GM21423 (cell line): ENCODE data around the gene NEUROD4.

Experiments
- ATAC-seq: cut with Tn5 transposase; IDR thresholded peaks from one replicate; pipeline ENCODE4 v1.9.1; 2021; ENCODE audit warnings: mild to moderate bottlenecking, moderate library complexity; ENCODE audit not compliant: unreplicated experiment

Gene NEUROD4

DNA sequence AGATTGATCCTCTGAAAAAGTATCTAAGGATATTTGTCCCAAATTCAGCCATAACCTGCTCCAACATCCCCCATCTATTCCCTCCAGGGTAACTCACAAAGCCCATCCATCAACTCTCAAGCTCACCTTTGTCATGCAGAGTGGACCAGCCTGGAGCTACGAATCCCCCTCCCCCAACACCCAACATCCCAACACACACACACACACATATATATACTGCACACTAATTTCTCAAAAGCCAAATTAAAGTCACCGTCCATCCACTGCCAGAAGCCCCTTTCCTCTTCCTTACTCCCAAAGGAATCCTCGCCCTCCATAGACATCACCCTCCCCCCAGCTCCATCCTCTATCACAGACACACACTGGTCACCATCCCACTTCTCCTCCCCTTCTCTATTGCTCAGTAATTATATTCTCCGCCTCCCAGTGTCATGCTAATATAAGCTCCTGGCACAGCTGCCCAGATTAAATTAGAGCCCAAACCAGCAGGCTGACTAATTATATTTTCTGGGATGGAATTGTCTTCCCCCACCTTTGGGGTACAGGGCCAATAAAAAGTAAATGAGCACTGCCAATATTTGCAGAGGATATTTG, 21.7 kb upstream of the NEUROD4 start:
- ATAC-seq = no peak

DNA sequence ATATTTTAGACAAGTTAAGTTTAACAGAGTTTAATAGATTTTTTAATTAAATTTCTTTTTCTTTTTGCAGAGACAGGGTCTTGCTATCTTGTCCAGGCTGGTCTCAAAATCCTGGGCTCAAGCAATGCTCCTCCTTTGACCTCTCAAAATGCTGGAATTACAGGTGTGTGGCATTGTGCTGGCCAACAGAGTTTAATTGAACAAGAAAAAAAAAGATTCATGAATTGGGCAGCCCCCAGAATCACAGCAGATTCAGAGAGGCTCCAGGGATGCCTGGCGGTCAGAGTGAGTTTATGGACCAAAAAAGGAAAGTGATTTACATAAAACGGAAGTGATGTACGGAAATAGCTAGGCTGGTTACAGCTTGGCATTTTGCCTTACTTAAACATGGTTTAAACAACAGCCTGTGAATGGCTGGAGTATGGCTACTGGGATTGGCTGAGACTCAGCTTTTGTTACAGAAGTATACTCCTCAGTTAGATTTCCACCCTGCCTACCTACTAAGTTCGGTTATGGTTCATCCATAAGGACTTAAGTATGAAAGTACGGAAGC, 20.7 kb upstream of the NEUROD4 start:
- no peak for ATAC-seq

- ATAC-seq = no peak
Observed at GRCh38 chr12:55001198-55001868, 18.4 kb upstream of the NEUROD4 start.

- ATAC-seq = no peak
Observed at GRCh38 chr12:55002355-55002754, 17.4 kb upstream of the NEUROD4 start.

- no peak for ATAC-seq
Observed at GRCh38 chr12:55008944-55009585, 10.7 kb upstream of the NEUROD4 start.

DNA sequence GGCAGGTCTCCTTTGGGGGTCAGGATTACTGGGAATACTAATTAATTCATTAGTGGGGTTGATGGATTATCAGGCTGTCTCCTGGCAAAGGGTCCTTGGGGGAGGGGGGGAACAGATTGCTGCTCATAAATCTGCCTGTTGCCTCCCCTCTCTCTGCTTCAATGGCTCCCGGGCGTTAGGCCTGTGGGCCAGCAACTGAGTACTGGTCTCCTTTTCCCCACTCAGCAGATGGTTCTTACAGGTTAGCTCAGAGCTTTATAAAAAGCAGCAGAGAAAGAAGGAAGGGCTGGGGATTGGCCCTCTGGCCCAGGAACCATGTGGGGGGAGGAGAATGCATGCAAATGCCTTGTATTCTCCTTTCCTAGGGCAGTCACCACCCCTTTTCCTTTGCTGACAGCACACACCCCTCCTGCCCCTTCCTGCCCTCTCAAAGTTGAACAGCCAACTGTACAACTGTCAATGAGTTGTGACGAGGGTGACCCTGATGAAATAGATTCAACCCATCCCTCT, 2.3 kb upstream of the NEUROD4 start:
- no peak for ATAC-seq

DNA sequence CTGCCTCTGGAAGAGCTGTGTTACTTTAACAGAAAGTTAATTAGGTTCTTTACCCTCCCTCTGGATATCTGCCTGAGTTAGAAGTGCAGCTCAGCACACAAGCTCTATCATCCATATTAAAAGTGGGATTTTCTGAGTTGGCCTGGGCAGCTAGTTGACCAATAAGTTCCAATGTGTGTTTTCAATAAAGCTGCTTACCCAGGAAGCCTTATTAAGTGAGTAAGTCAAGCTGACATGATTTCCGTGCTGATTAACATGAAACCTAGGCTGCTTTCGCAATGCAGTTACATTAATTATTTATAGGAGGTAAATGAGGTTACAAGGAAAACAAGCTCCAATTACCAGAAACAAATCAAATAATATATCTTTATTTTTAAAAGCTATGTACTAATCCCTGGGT, 4.8 kb downstream of the NEUROD4 start:
- no peak for ATAC-seq

- ATAC-seq = no peak
Observed at GRCh38 chr12:55025508-55025907, 5.7 kb downstream of the NEUROD4 start.

- no peak for ATAC-seq
Observed at GRCh38 chr12:55034218-55034617, 14.4 kb downstream of the NEUROD4 start.

DNA sequence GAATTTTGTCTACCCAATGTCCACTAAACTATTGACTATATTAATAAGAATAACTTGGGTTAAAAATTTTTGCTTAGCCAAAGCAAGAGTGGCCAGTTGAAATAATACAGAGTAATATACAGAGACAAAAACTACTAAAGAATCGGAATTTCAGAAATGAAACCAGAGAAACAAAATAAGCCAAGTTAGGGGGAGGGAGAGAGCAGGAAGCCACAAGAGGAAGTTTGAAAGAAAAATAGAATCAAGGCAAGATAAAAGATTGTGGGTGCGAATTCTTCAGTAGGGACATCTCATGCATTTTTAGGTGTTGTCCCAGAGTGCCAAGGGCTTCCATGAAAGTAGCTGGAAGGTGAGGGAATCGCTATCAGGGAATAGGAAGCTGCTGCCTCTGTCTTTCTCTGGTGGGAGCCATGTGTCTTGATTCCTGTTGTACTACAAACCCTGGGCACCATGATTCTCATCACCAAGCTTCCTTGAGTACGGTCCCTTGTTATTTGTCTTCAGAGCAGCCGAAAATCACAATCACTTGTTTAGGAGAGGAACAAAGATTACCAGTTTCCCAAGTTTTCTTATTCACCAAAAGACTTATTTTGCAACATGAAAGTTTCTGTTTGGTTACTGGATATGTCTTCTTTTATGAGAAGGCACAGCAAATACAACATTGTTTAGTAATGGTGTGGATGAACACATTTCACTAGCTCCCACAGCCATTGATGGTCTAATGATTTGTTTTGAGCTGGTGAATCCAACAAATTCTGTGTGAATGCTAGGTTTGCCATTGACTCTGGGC, 16.7 kb downstream of the NEUROD4 start:
- ATAC-seq = no peak

GRCh38 chr12:55037351-55037987, 17.7 kb downstream of the NEUROD4 start:
- no peak for ATAC-seq

GRCh38 chr12:55039395-55040354, 19.9 kb downstream of the NEUROD4 start:
- no peak for ATAC-seq

DNA sequence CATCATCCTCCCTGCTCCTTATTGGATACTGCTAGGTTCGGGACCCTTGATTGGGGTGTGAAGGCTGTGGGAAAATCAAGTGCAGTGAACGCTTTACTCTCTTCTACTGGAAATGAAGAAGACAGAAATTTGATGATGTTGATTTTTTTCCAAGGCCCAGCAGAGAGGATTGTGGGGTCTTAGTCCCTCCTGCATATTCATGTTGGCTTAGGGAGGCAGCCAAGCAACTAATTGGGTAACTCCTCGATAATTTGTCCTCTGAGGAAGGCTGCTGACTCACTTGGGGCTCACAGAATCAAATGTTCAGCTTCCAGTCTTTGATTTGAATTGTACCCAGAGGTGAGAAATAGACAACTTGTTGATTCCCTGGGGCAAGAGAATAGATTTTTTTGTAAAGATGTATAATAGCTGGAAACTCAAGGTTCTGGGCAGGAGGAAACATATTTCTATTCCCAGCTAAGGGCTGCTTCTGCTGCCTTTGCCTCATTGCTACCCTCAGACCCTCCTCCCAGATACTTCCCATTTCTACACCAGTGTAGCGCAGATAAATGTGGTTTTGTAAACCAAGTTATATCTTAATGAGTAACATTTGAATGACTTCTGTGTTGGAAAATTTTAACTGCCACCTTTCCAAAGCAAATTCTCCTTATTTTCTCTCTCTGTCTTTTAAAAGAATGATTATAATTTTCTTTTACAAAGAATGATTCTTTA, 21.7 kb downstream of the NEUROD4 start:
- no peak for ATAC-seq

- no peak for ATAC-seq
Observed at GRCh38 chr12:55043542-55043941, 23.8 kb downstream of the NEUROD4 start.

- ATAC-seq = no peak
Observed at GRCh38 chr12:55044135-55044534, 24.4 kb downstream of the NEUROD4 start.

DNA sequence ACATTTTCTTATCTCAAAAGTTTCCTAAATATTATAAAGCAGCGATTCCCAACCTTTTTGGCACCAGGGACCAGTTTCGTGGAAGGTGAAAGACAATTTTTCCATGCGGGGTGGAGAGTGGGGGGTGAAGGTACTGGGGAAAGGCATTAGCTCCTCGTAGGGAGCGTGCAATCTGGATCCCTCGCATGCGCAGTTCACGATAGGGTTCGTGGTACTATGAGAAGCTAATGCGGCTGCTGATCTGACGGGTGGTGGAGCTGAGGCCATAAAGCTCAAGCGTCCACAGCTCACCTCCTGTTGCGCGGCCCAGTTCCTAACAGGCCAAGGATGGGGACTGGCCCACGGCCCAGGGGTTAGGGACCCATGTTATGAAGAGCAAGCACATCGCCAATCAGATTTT, 29.9 kb downstream of the NEUROD4 start:
- ATAC-seq = no peak

GRCh38 chr12:55051197-55051947, 31.6 kb downstream of the NEUROD4 start:
- no peak for ATAC-seq

DNA sequence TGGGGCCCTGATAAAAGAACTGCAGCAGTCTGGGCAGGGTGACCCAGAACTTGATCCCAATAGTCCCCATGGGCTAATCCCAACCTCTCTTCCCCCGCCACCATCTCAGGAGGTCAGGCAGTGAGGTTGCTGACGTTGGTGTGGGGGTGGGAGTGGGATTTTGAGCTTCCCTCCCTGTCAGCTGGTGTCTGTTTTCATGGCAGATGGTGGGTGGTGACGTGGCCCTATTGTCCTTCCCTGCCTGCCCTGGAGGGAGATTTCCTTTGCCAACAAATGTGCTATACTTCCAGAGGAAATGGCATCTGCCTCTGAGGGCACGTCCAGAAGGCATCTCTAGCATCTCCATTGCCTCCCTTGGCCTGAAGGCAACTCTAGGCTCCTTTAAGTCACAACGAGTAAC, 37.7 kb downstream of the NEUROD4 start:
- ATAC-seq = no peak
